ENCODE results near the gene TMCO4. TPM values are rescaled to one million over a fixed set of nuclear protein-coding genes. Genes with fewer than 3 reads are reported as not detected.

TMCO4 gene
- total and polyA plus RNA-seq, 2 of the 8 experiments (the other 6 are each of a cell fraction or from before 2014, with no cell fraction given), result 3.0 to 3.1 TPM

- peaks cover 0 to 5% (median 3%) of the 10 kb centered on the region in 4 experiments; a peak in 5 of 7 replicates for H3K4me1 ChIP-seq (replicated peaks in 1 of 4; ENCODE audit: control insufficient read depth in 3 of 4, insufficient read depth in 4 of 4, low read length in 3 of 4)
- no peak overlapping the region for H2AFZ ChIP-seq (ENCODE audit: low read length)
- H3K79me1 ChIP-seq (ENCODE audit: low read depth, low read length), result no peaks in the 10 kb centered on the region
- CTCF ChIA-PET (ENCODE audit: partially characterized antibody), result interaction anchor here (0.6 to 7.9 kb wide), 11 partner anchors 8 to 445 kb away, joined by 3 to 63 read pairs (median 3); partner anchors contain the start of gene UBR4
- H3K79me2 ChIP-seq (ENCODE audit: control insufficient read depth in 1 of 2, insufficient read depth in 2 of 2, low read length in 2 of 2), result no peaks in the 10 kb centered on the region
- no peak overlapping the region for H2AK5ac ChIP-seq (ENCODE audit: low read depth, low read length)
- H3K9ac ChIP-seq (replicated peaks in 1 of 4; ENCODE audit: extremely low read depth in 1 of 4, low read depth in 3 of 4, low read length in 3 of 4), result no peak overlapping the region
- H3K27ac ChIP-seq (ENCODE audit: low read depth, low read length), result no peak overlapping the region
- no peak overlapping the region for H3K23ac ChIP-seq (ENCODE audit: insufficient read length)
- H4K5ac ChIP-seq (ENCODE audit: insufficient read length, low read depth, low read length), result no peak overlapping the region
- H3K27me3 ChIP-seq (replicated peaks in 1 of 4; ENCODE audit: control insufficient read depth in 3 of 4, extremely low read depth in 1 of 4, insufficient read depth in 3 of 4, low read length in 3 of 4), result no peaks in the 10 kb centered on the region; a peak in 1 of 7 replicates
- 89% methylated on average over 15 of the region's 15 CpGs; no CpG with 5 or more reads in 1 of the 2 experiments for WGBS, 2 experiments (ENCODE audit: extremely low coverage in 1 of 2, insufficient coverage in 1 of 2, insufficient read length in 1 of 2, insufficient replicate concordance in 2 of 2, low coverage in 1 of 2, low lambda C conversion rate in 2 of 2, missing lambda C conversion rate in 1 of 2)
- H3K9me3 ChIP-seq (ENCODE audit: insufficient read depth in 2 of 2, low read depth in 1 of 2, low read length in 1 of 2), result no peaks in the 10 kb centered on the region
- H4K91ac ChIP-seq (replicated peaks; ENCODE audit: insufficient read length, low read length), result peak overlapping the region; percentile 41
- no peaks in the 10 kb centered on the region for H3K23me2 ChIP-seq (ENCODE audit: low read depth, low read length)
- no peaks in the 10 kb centered on the region for H3K36me3 ChIP-seq (ENCODE audit: control insufficient read depth in 2 of 4, insufficient read depth in 4 of 4, low read length in 3 of 4)
- FAIRE-seq (no peak), DNase-seq (ENCODE audit: low read depth in 1 of 2, low spot score in 2 of 2) (no peak)
- H4K20me1 ChIP-seq (replicated peaks in 1 of 2; ENCODE audit: control insufficient read depth in 1 of 2, insufficient read depth in 2 of 2, low read length in 2 of 2), result no peaks in the 10 kb centered on the region
- no peak overlapping the region for H3K4me2 ChIP-seq (ENCODE audit: insufficient read depth in 1 of 2, low read depth in 2 of 2, low read length in 2 of 2)
- no peak overlapping the region for H2BK120ac ChIP-seq (replicated peaks; ENCODE audit: low read depth, low read length)
- H3K56ac ChIP-seq (replicated peaks; ENCODE audit: insufficient read length, low read depth, low read length), result no peak overlapping the region
- H2BK15ac ChIP-seq (ENCODE audit: low read length), result peak overlapping the region; percentile 92; the same call in 1 of the 2 replicates
- POLR2A ChIA-PET (ENCODE audit: partially characterized antibody), result no interaction called here
- no peak overlapping the region for H3K14ac ChIP-seq (ENCODE audit: insufficient read length)
- no peak overlapping the region for H4K8ac ChIP-seq (ENCODE audit: extremely low read depth, insufficient read depth, low read length)
- H2BK5ac ChIP-seq (ENCODE audit: low read depth, low read length), result peak overlapping the region; percentile 20; the same call in 1 of the 2 replicates
- peak overlapping the region; percentile 48; the same call in 1 of the 2 replicates for H2BK20ac ChIP-seq (ENCODE audit: low read length)
- no peak overlapping the region for H3K18ac ChIP-seq (ENCODE audit: extremely low read depth, low read length)
- H2BK12ac ChIP-seq (ENCODE audit: low read depth, low read length), result peak overlapping the region; percentile 92; the same call in 1 of the 2 replicates
- no peak for TF ChIP-seq TAF7 (optimal IDR thresholded peaks at IDR 0.05; ENCODE audit: borderline replicate concordance, low read depth, low read length)
- no peak for TF ChIP-seq KDM5A (IDR thresholded peaks at IDR 0.05; ENCODE audit: low read length)
- TF ChIP-seq CTBP2 (IDR thresholded peaks at IDR 0.05; ENCODE audit: borderline replicate concordance, insufficient read depth, insufficient read length, low read length), result no peak
- TF ChIP-seq GABPA (IDR thresholded peaks at IDR 0.05; ENCODE audit: borderline replicate concordance, insufficient read depth, low read length), result no peak
- no peak for TF ChIP-seq POLR2AphosphoS5 (IDR thresholded peaks at IDR 0.05; ENCODE audit: low read depth, low read length)
- TF ChIP-seq CHD1 (IDR thresholded peaks at IDR 0.05; ENCODE audit: low read depth, low read length), result no peak
- no peak for TF ChIP-seq KDM4A (IDR thresholded peaks at IDR 0.05; ENCODE audit: low read depth, low read length, severe bottlenecking)
- TF ChIP-seq CREB1 (IDR thresholded peaks at IDR 0.05), result no peak
- no peak for TF ChIP-seq ZNF274 (IDR thresholded peaks at IDR 0.05; ENCODE audit: borderline replicate concordance, extremely low read depth, low read length)
- H3K4me3 ChIP-seq (ENCODE audit: extremely low read depth in 1 of 4, insufficient read depth in 2 of 4, low read depth in 3 of 4, low read length in 4 of 4), result no peak overlapping the region
- H3K4ac ChIP-seq (replicated peaks; ENCODE audit: insufficient read length, low read depth, low read length), result no peak overlapping the region
Measured at GRCh38 chr1:19654886-19655717, 144.6 kb downstream of the TMCO4 start.

All from H1 (cell line).